HG02852 (cell line): Measurements from ENCODE around the gene RPA1.
"Not testable (repeated sequence)": the region's sequence is repeated elsewhere in the genome, so short reads cannot be mapped to it uniquely, and the experiment has no call there.

ENCODE experiments used
- ATAC-seq: cut with Tn5 transposase; IDR thresholded peaks from one replicate; pipeline ENCODE4 v1.9.1; 2021; ENCODE audit warnings: mild to moderate bottlenecking, moderate library complexity; ENCODE audit not compliant: unreplicated experiment

The RPA1 gene

DNA sequence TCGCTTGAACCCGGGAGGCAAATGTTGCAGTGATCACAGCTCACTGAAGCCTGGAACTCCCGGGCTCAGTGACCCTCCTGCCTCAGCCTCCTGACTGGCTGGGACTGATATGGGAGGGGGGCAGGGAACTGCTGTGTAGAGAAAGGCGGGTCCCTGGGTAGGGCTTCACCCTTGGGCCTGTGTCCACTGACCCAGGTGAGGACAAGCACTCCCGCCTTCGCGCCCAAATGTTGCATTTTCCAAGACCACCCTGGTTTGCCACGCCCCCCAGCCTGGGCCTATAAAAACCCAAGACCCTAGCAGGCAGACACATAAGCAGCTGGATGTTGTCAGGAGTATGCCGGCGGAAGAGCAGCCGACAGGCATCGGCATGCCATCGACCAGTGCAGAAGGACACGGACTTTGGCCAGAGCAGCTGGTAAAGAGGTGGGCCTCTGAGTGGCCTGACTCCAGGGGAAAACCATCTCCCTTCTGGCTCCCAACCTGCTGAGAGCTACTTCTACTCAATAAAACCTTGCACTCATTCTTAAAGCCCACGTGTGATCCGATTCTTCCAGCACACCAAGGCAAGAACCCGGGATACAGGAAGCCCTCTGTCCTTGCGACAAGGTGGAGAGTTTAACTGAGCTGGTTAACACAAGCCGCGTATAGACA lies 19.2 kb upstream of the RPA1 start:
- ATAC-seq = no peak

DNA sequence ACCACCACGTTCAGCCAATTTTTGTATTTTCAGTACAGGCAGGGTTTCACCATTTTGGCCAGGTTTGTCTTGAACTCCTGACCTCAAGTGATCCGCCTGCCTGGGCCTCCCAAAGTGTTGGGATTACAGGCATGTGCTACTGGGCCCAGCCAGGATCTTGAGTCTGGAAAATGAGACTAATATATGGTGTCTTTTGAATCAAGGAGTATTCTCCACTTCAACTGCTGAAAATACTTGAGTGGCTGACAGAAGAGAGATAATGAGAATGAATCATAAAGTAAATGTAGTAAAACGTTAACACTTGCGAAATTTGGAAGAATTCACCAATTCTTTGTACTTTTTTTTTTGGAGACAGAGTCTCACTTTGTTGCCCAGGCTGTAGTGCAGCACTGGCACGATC lies 16.7 kb upstream of the RPA1 start:
- ATAC-seq = no peak

DNA sequence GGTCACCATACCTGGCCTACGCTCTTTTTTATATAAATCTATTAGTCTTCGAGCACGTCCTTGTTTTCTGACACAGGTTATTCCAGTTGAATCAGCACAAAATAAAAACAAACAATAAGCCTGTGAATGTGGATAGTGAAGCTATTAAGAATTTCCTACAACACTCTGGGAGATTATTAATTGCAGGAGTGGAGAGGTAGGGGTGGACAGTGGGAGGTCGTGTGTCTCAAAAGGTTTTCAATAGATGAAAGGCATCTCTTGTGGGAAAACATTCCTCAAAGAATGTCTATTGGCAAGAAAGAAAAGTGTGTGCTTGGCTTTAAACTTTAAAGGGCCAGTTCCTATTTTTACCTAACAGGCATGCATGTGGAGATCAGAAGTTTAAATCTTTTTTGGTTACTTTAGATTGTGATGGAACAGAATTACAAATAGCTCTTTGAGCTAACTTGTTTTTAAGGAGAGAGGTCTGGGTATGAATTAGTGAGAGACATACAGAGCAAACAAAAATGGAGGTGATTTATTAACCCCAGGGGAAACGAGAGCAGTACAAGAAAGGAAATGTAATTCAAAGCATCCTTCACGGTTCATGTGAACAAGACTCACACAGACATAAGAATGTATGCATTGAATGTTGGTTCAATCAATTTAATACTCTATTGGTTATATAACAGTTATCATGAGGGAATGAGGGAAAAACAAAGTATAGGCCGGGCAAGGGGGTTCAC lies 9.1 kb upstream of the RPA1 start:
- no peak for ATAC-seq

DNA sequence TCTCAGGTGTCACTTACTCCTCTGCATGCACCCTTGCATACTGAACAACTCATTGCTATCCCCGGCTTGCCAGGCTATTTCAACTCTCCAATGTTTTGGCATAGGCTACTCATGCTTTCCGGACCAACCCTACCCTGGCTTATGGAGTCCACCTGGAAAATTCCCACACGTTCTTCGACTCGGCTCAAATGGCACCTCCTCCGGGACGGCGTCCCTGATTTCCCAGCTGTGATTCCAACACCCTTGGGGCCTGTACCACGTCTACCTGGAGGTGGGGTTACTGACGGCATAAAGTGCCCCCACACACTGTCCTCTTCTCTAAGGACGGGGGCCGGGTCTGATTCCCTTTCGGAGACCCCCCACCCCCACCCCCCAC lies 601 bp upstream of the RPA1 start:
- peak; percentile 11 for ATAC-seq

DNA sequence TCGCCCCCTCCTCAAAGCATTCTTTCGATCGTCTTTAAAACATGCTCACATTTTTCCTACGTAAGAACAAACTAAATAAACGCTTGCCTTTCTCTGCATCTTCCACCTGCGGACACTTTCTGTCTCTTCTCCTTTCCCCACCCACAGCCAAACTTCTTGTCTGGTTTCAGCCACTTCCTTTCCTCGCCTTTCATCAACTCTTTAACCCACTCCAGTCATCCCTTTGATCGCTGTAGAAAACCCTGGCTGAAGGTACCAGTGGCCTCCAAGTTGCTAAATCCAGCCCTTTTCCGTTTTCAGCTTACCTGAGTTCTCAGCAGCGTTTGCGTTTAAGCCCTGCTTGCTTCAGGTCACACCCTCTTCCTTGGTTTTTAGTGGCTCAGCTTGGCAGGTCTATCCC lies 483 bp downstream of the RPA1 start:
- ATAC-seq = no peak

DNA sequence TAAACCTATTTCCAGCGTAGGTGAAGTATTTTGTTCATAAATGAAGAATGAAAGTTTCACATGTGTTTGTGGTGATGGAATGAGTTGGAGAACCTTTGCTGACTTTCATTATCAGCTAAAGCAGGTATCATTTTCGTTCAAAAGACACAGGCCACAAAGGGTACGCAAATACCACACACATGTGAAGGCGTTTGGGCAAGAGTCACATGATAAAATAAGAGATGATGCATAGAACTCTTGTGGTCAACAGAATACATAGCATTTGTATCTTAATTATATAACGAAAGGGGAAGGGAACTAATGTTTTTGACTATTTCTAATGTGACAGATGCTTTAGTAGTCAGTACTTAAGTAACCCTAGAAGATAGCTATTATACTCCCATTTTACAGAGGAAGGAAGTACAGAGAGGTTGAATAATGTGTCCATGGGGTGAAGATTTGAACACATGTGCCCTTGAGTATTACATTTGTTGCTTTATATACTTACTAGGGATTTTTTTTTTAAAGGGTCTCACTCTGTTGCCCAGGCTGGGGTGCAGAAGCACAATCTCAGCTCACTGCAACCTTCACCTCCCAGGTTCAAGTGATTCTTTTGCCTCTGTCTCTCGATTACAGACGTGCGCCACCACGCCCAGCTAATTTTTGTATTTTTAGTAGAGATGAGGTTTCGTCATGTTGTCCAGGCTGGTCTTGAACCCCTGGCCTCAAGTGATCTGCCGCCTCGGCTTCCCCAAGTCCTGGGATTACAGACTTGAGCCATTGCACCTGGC lies 4.8 kb downstream of the RPA1 start:
- ATAC-seq = peak; percentile 53

DNA sequence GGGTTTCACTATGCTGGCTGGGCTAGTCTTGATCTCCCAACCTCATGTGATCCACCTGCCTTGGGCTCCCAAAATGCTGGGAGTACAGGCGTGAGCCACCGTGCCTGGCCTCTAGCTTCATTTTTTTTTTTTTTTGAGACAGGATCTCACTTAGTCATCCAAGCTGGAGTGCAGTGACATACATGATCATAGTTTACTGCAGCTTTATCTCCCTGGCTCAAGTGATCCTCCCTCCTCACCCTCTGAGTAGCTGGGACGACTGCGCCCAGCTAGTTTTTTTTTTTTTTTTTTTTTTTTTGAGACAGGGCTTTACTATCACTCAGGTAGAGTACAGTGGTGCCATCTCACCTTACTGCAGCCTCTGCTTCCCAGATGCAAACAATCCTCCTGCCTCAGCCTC lies 9.7 kb downstream of the RPA1 start:
- no peak for ATAC-seq

DNA sequence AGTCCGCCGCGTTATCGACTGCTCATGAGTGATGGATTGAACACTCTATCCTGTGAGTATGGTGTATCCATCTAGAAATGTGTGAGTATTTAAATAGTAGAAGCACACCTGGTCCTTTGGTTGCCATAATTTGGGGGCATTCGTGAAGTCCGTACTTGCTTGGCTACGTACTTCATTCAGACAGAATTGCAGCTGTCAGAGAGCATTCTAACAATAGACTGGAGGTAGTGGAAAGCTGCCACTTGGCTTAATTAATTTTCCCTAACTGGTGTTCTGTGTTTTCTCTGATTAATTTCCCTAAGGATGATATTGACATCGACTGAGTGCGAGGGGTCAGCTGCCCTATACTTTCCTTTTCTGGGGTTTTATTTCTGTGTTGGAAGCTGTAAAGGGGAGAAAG lies 14.1 kb downstream of the RPA1 start:
- ATAC-seq = no peak

DNA sequence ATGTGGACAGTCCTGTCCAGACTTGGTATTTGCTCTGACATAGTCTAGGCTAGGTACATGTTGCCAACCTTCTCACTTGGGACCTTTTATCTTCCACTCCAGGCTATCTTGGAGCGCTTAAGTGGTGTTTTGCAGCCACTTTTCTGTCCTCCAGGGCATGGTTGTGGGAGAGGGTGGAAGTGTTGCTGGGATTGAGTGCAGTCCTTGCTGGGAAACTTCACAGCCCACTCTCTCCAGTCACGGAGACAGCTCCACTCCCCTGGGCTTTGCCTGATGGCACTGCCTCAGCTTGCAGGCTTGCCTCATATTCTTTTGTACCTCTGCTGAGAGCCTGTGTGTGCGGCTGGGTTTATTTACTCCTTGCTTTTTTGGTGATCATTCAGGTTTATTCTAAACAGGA lies 17.4 kb downstream of the RPA1 start:
- no peak for ATAC-seq

DNA sequence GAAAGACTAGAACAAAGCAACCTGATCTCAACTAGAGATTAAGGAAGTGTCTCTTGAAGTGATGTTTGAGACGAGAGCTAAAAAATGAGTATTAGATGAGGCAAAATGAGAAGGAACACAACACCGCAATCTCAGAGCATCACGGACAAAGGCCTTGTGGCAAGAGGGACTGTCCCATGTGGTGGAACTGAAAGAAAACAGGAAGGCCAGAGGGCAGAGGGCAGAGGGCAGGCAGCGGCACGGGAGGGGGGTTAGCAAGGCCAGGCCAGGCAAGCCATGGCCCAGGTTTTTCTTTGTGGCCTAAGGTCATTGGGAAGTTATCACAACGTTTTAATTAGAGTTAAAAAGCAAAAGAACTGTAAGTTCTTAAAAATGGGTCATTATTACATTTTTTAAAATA lies 22.5 kb downstream of the RPA1 start:
- ATAC-seq = no peak

DNA sequence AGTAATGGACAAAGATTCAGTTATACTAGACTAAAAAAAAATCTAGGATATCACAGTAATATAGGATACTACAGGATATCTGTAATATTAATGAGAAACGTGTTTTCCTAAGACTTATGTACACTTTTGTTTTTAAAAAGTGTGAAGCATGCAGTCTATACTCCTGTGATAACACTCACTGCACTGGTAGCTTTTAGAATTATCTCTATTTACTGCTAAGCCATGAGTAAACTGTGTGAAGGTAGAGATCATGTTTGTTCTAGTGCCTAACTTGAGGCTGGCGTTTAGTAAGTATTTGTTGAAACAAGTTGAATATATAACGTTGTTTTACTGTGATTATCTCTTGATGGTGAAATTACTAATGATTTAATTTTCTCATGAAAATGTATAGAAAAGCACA lies 23.9 kb downstream of the RPA1 start:
- ATAC-seq = no peak

DNA sequence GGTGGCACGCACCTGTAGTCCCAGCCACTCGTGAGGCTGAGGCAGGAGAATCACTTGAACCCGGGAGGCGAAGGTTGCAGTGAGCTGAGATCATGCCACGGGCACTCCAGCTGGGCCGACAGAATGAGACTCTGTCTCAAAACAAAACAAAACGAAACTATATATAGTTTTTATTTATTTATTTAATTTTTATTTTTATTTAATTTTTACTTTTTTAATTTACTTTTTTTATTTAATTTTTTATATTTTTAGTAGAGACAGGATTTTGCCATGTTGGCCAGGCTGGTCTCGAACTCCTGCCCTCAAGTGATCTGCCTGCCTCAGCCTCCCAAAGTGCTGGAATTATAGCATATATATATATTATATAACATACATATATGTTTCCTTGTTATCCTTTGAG lies 26.7 kb downstream of the RPA1 start:
- not testable (repeated sequence) for ATAC-seq

DNA sequence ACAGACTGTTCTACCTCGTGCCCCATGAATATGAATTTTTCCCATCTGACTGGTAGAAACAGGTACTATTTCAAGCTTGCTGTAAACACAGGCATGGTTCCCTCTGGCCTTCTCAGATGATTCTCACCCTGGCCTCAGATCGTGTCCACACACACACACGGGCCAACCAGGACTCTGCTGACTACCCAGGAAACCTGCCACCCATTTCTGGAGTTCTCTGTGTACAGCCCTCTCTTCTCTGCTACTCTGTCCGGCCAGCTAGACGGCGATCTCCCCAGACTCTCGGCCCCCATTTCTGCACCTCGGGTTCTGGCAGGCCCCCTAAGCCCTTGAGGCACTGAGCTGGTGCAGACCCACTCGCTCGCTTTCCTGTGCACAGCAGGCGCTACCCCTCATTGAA lies 31.2 kb downstream of the RPA1 start:
- no peak for ATAC-seq

DNA sequence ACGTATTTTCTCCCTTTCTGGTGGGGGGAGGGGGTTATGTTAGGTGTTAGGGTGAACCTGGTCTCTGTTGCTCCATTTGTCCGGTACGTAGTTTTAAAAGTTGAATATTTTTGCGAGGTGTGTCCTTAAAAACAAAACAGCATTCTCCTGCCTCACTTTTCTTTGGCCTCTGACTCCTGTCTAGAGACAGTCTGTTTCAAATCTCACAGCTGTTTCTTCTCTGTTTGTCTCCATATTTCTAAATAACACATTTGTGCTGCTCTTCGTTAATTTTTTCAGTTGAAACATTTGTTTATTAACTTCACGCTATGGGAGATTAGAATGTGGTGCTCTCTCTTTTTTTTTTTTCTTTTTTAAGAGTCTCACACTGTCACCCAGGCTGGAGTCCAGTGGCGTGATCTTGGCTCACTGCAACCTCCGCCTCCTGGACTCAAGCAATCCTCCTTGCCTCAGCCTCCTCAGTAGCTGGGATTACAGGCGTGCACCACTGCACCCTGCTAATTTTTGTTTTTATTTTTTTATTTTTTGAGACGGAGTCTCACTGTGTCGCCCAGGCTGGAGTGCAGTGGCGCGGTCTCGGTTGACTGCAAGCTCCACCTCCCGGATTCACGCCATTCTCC lies 31.7 kb downstream of the RPA1 start:
- ATAC-seq = no peak

DNA sequence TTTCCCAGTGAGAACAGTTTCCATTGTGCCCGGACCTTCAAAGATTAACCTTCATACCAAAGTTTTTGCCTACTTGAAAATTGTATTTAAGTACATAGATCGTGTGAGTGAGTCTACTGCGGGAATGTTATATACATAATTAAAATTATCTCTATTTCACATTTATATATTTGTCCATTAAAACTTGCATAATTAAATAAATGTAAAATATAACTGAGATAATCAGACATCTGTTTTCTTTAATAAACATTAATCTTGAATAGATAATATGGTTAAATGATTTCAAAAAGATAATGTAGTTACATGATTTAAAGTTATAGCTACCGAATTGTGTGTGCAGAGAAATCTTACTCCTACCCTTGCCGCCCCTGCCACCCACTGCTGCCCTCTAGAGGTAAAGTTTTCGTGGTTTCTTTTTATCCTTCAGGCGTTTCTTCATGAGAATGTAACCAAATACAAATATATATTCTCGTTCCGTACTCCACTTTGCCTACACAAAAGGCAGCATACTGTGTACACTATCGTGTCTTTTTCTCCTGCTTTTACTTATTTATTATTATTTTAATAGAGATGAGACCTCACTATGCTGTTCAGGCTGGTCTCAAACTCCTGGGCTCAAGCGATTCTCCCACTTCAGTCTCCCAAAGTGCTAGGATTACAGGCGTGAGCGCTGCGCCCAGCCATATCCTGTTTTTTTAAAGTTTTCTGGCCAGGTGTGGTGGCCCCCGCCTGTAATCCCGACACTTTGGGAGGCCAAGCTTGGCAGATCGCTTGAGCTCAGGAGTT lies 35.6 kb downstream of the RPA1 start:
- ATAC-seq = no peak

DNA sequence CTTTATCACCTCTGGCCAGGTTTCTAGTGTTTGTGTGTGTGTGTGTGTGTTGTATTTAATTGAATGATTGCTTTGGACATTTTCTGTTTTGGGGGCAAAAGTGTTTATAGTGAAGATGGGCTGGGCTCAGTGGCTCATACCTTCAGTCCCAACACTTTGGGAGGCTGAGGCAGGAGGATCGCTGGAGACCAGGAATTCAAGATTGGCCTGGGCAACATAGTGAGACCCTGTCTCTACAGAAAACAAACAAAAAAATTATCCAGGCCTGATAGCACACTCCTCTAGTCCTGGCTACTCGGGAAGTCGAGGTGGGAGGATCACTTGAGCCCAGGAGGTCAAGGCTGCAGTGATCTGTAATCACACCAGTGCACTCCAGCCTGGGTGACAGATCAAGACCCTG lies 37.5 kb downstream of the RPA1 start:
- ATAC-seq = no peak

DNA sequence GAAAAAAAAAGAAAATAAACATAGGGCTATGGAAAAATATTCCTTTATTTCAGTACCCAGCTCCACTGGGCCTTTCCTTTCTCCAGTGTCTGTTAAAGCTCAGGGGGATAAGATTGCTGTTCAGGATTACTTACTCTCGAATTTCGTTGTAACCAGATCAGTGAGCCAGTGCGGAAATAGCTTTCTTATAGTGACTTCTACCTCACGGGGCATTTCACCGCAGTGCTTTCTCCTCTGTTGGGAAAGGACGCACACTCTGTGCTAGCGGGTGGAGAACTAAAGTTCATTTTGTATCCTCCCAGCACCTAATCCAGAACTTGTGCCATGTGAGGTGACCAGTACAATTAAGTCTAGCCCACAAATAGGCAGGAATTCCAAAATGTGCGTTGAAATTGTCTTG lies 38.3 kb downstream of the RPA1 start:
- no peak for ATAC-seq

DNA sequence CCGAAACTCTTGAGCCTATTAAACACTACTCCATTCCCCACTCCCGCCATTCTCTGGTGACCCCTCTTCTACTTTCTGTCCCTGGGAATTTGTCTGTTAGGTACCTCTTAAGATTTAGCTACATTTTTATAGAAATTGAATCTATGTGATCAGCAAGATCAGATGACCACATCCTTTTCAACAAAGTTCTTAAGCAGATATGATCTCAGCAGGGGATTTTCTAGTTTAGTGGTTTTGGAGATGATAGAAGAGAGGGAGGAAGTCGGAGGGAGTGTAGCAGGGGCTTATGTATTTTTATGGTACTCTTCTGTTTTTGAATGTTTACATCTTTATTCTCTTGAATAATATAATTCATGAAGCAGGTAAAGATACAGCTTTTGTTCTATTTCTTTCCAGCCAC lies 40.8 kb downstream of the RPA1 start:
- ATAC-seq = no peak

DNA sequence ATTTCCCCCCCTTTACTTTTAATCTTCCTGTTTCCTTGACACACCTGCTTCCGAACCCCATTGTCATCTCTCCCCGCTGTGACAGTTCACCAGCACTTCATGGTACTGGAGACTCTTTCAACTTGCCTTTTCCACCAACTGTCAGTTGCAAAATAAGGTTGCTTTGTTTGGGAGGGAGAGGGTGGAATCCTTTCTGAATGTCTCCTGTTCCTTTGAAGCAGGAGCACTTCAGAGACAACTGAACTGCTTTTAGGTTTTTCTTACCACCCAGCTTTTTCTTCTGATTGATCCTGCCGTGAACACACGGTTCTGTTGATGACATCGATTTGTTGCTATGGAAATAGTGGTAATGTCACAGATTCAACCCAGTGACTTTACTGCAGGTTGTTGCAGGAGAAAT lies 42.0 kb downstream of the RPA1 start:
- ATAC-seq = no peak

DNA sequence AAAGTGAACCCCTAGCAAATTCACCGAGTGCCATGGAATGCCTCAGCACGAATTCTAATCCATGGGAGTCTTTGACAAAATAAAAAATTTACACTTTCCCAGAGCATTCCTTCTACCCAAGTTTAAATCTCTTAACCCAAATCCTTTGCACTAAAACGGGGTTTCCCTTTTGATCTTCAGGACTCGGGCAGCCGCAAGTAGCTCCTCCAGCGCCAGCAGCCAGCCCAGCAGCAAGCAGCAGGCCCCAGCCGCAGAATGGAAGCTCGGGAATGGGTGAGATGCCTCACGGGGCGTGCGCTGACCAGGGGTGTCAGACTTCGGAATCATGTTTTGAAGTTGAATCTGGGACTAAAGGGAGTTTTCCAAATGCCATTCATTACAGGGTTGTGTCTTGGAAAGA lies 42.4 kb downstream of the RPA1 start:
- no peak for ATAC-seq

DNA sequence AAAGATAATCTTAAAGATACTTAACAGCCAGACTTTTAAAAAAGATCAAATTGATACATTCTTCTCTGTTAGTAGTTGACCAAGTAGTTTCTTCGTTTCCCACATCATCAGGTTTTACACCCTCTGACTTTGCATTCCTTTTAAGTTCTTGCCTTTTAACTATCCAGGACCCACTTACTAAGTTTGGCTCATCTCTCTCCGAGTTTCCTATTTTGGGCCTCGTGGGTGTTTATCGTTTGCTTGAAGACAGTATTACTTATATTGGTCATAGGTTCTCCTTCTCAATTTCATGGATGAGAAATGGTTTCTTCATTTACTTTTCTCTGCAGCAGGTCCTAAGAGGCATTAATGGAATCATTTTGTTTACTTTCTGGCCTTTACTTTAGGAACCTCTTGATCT lies 43.2 kb downstream of the RPA1 start:
- ATAC-seq = no peak
